Keratinocyte (primary cell): ENCODE measurements around the gene ISM1.

ENCODE experiments used
- EZH2 ChIP-seq: IDR thresholded peaks from one replicate; pipeline ENCODE4 v1.6.1; 2012; ENCODE audit warnings: inconsistent platforms, mild to moderate bottlenecking, low read length, moderate library complexity
- TF ChIP-seq, protein P1 (sequence below), 3 experiments: IDR thresholded peaks in 1 of 3; conservative IDR thresholded peaks in 1 of 3; optimal IDR thresholded peaks in 1 of 3; 2 replicates in 2 of 3; 3 replicates in 1 of 3; pipeline versions ENCODE3 to v1.5.1; 2011; ENCODE audit warnings: low read length in 3 of 3, mild to moderate bottlenecking in 3 of 3, moderate library complexity in 2 of 3, control low read depth in 1 of 3, inconsistent platforms in 1 of 3; ENCODE audit not compliant: insufficient read depth in 2 of 3; ENCODE audit errors: extremely low read depth in 1 of 3

DNA sequence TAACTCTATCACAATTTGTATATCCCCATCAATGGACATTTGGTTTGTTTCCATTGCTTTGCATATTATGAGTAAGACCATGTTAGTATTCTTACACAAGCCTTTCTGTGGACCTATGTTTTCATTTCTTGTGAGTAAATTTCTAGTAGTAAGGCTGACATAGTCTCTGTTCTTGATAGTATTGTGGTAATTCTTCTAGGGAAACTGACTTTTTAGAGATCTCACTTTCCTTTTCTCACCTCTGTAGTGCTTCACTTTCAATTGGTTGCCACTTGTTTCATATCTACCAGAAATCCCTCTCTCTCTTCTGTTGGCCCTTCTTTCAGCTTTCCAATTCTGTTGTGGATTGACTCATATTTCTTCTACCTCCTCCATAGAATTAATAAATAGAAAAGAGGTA lies 8.5 kb downstream of the ISM1 start:
- TF ChIP-seq, protein P1, sequence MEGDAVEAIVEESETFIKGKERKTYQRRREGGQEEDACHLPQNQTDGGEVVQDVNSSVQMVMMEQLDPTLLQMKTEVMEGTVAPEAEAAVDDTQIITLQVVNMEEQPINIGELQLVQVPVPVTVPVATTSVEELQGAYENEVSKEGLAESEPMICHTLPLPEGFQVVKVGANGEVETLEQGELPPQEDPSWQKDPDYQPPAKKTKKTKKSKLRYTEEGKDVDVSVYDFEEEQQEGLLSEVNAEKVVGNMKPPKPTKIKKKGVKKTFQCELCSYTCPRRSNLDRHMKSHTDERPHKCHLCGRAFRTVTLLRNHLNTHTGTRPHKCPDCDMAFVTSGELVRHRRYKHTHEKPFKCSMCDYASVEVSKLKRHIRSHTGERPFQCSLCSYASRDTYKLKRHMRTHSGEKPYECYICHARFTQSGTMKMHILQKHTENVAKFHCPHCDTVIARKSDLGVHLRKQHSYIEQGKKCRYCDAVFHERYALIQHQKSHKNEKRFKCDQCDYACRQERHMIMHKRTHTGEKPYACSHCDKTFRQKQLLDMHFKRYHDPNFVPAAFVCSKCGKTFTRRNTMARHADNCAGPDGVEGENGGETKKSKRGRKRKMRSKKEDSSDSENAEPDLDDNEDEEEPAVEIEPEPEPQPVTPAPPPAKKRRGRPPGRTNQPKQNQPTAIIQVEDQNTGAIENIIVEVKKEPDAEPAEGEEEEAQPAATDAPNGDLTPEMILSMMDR (optimal IDR thresholded peaks at IDR 0.05 in 1 of 3, IDR thresholded peaks at IDR 0.05 in 1 of 3, conservative IDR thresholded peaks at IDR 0.05 in 1 of 3; ENCODE audit: extremely low read depth in 1 of 3, insufficient read depth in 2 of 3, low read length in 3 of 3), result no peak
- no peak for TF ChIP-seq EZH2
